GM18907 (cell line): ENCODE data around the gene PSMB9.
"Not testable (repeated sequence)": the region's sequence is repeated elsewhere in the genome, so short reads cannot be mapped to it uniquely, and the experiment has no call there.

Source experiments
- ATAC-seq: cut with Tn5 transposase; IDR thresholded peaks from one replicate; pipeline ENCODE4 v1.9.1; 2021; ENCODE audit warnings: mild to moderate bottlenecking, moderate library complexity; ENCODE audit not compliant: unreplicated experiment

Gene PSMB9

GRCh38 chr6:32853541-32854375 is at the start of gene PSMB9, which contains the start of gene TAP1:
Gene PSMB9, plus strand, starts transcription at chr6:32854192. Its CDS starts 38 bp downstream, at chr6:32854230.
Gene TAP1, minus strand, starts transcription at chr6:32853704. Its CDS starts 68 bp downstream, at chr6:32853636.
- peak; percentile 80 for ATAC-seq

GRCh38 chr6:32805404-32805803 is 48.6 kb upstream of the PSMB9 start:
- ATAC-seq = not testable (repeated sequence)

GRCh38 chr6:32807020-32807580 is 46.9 kb upstream of the PSMB9 start:
- no peak for ATAC-seq

- no peak for ATAC-seq
Observed at GRCh38 chr6:32809171-32809570, 44.8 kb upstream of the PSMB9 start.

- ATAC-seq = no peak
Observed at GRCh38 chr6:32814145-32814544, 39.8 kb upstream of the PSMB9 start.

- ATAC-seq = no peak
Observed at GRCh38 chr6:32815115-32815514, 38.9 kb upstream of the PSMB9 start.

GRCh38 chr6:32815996-32816395 is 38.0 kb upstream of the PSMB9 start:
- ATAC-seq = peak; percentile 53

- ATAC-seq = peak; percentile 41
Observed at GRCh38 chr6:32816746-32817204, 37.2 kb upstream of the PSMB9 start, which contains the start of gene HLA-DOB. Gene HLA-DOB, minus strand, starts transcription at chr6:32817002. Its CDS starts 51 bp downstream, at chr6:32816951.

GRCh38 chr6:32818867-32819266 is 35.1 kb upstream of the PSMB9 start:
- ATAC-seq = no peak

- ATAC-seq = no peak
Observed at GRCh38 chr6:32819729-32820128, 34.3 kb upstream of the PSMB9 start.

GRCh38 chr6:32825966-32826365 is 28.0 kb upstream of the PSMB9 start:
- no peak for ATAC-seq

- ATAC-seq = no peak
Observed at GRCh38 chr6:32827025-32827424, 27.0 kb upstream of the PSMB9 start.

GRCh38 chr6:32829495-32829894 is 24.5 kb upstream of the PSMB9 start:
- no peak for ATAC-seq

GRCh38 chr6:32830017-32830416 is 24.0 kb upstream of the PSMB9 start:
- no peak for ATAC-seq

GRCh38 chr6:32830936-32831335 is 23.1 kb upstream of the PSMB9 start:
- ATAC-seq = no peak

GRCh38 chr6:32832535-32832934 is 21.5 kb upstream of the PSMB9 start:
- no peak for ATAC-seq

GRCh38 chr6:32833664-32834063 is 20.3 kb upstream of the PSMB9 start:
- ATAC-seq = no peak

- no peak for ATAC-seq
Observed at GRCh38 chr6:32835167-32835893, 18.7 kb upstream of the PSMB9 start.

- no peak for ATAC-seq
Observed at GRCh38 chr6:32836873-32837272, 17.1 kb upstream of the PSMB9 start.

GRCh38 chr6:32837651-32838113 is 16.3 kb upstream of the PSMB9 start:
- ATAC-seq = no peak
